SK-N-DZ (cell line): ENCODE data around the gene EIF4B.

Experiments used
- DNase-seq: peaks from one replicate; pipeline ENCODE4 v3.0.0-alpha.2; 2015; ENCODE audit warnings: low spot score

EIF4B gene

GRCh38 chr12:53046655-53047220, 40.5 kb downstream of the EIF4B start:
- DNase-seq, result peak; percentile 73

- peak; percentile 56 for DNase-seq
Observed at GRCh38 chr12:53047221-53048032, 41.2 kb downstream of the EIF4B start.

GRCh38 chr12:53048033-53048779, 42.0 kb downstream of the EIF4B start:
- DNase-seq, result peak; percentile 45

GRCh38 chr12:53048780-53049401, 42.6 kb downstream of the EIF4B start:
- peak; percentile 13 for DNase-seq

- peak; percentile 55 for DNase-seq
Observed at GRCh38 chr12:53049571-53050318, 43.5 kb downstream of the EIF4B start, which contains the start of gene TNS2. TSS of gene TNS2 (plus strand) at chr12:53050065. CDS start at chr12:53050186, 121 bp downstream.

GRCh38 chr12:53050426-53051057, 44.3 kb downstream of the EIF4B start:
- peak; percentile 27 for DNase-seq

GRCh38 chr12:53051058-53051880, 45.0 kb downstream of the EIF4B start:
- DNase-seq, result peak; percentile 65

GRCh38 chr12:53051881-53052412, 45.7 kb downstream of the EIF4B start:
- DNase-seq, result peak; percentile 14

- DNase-seq, result peak; percentile 21
Observed at GRCh38 chr12:53052419-53053217, 46.4 kb downstream of the EIF4B start.

GRCh38 chr12:53053218-53054111, 47.2 kb downstream of the EIF4B start:
- peak; percentile 46 for DNase-seq

- peak; percentile 95 for DNase-seq
Observed at GRCh38 chr12:53054112-53054878, 48.0 kb downstream of the EIF4B start.

- no peak for DNase-seq
Observed at GRCh38 chr12:53055471-53056266, 49.4 kb downstream of the EIF4B start.

GRCh38 chr12:53056296-53056695, 50.0 kb downstream of the EIF4B start:
- no peak for DNase-seq

- no peak for DNase-seq
Observed at GRCh38 chr12:53056901-53057300, 50.6 kb downstream of the EIF4B start.

- DNase-seq, result peak; percentile 16
Observed at GRCh38 chr12:53057816-53058500, 51.7 kb downstream of the EIF4B start.
